ENCODE measurements around the gene JUNB. TPM values are rescaled to one million over a fixed set of nuclear protein-coding genes. Genes with fewer than 3 reads are reported as not detected.

Gene JUNB
- total RNA-seq, 1 donor from 2014 or later = 1.5 TPM

DNA sequence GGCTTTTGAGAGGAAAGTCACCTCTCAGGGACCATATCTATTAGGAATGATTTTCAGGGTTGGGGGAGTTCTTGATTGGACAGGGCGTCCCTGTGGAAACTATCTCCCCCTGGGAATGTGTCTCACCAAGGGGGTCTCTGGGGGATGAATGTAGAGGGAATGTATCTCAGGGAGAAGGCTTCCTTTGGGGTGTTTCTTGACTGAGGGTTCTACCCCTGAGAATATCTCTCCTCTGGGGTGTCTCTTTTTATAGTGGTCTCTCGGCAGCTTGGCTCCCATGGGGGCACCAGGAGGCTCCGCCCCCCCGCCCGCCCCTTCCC is 42.1 kb downstream of the JUNB start:
- TF ChIP-seq EZH2phosphoT487 (IDR thresholded peaks at IDR 0.05) (no peak), EZH2 (IDR thresholded peaks at IDR 0.05) (no peak)
- TF ChIP-seq, protein P1, sequence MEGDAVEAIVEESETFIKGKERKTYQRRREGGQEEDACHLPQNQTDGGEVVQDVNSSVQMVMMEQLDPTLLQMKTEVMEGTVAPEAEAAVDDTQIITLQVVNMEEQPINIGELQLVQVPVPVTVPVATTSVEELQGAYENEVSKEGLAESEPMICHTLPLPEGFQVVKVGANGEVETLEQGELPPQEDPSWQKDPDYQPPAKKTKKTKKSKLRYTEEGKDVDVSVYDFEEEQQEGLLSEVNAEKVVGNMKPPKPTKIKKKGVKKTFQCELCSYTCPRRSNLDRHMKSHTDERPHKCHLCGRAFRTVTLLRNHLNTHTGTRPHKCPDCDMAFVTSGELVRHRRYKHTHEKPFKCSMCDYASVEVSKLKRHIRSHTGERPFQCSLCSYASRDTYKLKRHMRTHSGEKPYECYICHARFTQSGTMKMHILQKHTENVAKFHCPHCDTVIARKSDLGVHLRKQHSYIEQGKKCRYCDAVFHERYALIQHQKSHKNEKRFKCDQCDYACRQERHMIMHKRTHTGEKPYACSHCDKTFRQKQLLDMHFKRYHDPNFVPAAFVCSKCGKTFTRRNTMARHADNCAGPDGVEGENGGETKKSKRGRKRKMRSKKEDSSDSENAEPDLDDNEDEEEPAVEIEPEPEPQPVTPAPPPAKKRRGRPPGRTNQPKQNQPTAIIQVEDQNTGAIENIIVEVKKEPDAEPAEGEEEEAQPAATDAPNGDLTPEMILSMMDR (IDR thresholded peaks at IDR 0.05) = no peak
- peak overlapping the region; percentile 89 for H3K4me2 ChIP-seq
- DNase-seq (ENCODE audit: low spot score) = no peak
- Mint-ChIP-seq H3K4me3 (peak overlapping the region; percentile 76), H3K4me1 (peaks cover 33% of the 10 kb centered on the region), H3K36me3 (no peaks in the 10 kb centered on the region), H3K9me3 (peaks cover 4% of the 10 kb centered on the region), H3K27ac (no peak overlapping the region), H3K27me3 (ENCODE audit: insufficient read depth, low read depth) (peaks cover 55% of the 10 kb centered on the region)
- peaks cover 57% of the 10 kb centered on the region for H3F3A ChIP-seq (ENCODE audit: low read depth)
- H3K9ac ChIP-seq = no peak overlapping the region
- H3K4me3 ChIP-seq = peak overlapping the region; percentile 78
- H2AFZ ChIP-seq (replicated peaks) = no peak overlapping the region
- no peaks in the 10 kb centered on the region for H3K36me3 ChIP-seq
- peaks cover 57% of the 10 kb centered on the region for H4K20me1 ChIP-seq (ENCODE audit: low read depth)
- no peaks in the 10 kb centered on the region for H3K79me2 ChIP-seq (ENCODE audit: low read depth)
- H3K27ac ChIP-seq = no peak overlapping the region
- no peaks in the 10 kb centered on the region for H3K4me1 ChIP-seq
- peaks cover 98% of the 10 kb centered on the region for H3K27me3 ChIP-seq
- no peaks in the 10 kb centered on the region for H3K9me3 ChIP-seq (ENCODE audit: low read depth)

DNA sequence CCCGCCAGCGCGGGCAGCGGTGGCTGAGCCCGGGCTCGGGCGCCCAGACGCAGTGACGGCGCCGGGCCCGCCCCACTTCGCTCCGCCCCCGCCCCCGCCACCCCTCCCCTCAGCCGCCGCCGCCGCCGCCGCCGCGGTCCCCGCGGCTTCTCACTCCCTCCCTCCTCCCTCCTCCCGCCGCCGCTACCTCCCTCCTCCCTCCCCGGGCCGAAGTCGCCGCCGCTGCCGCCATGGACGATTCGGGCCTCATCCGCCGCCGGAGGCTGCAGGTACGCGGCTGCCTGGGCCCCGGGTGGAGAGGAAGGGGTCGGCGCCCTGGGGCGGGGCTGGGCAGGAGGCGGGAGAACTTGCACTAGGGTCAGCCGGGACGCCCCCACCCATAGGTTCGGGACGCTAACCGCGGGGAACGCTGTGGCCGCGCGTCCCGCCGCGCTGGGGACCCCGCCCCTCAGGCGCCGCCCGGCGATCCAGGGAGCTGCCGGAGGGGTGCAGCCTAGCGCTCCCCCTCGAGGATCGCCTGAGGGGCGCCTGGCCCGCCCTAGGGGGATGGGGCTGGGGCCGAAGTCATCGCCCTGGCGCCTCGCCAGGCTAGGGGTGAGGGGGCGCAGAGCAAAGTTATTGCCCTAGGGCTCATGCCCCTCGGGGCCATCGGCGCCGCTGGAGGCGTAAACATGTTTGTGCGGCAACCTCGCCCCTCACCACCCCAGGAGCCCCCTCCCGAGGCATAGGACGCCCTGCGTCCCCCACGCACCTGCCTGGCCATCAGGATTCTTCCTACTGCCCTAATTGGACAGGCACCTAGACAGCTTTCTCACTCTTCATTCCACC is 42.7 kb downstream of the JUNB start:
- TF ChIP-seq EZH2phosphoT487 (IDR thresholded peaks at IDR 0.05) = peak; percentile 42
- TF ChIP-seq, protein P1 (IDR thresholded peaks at IDR 0.05) = no peak
- H3K9me3 ChIP-seq (ENCODE audit: low read depth) = no peaks in the 10 kb centered on the region
- peak overlapping the region; percentile 89 for H3K4me2 ChIP-seq
- peaks cover 51% of the 10 kb centered on the region for H3F3A ChIP-seq (ENCODE audit: low read depth)
- peak overlapping the region; percentile 83 for H2AFZ ChIP-seq (replicated peaks)
- peaks cover 51% of the 10 kb centered on the region for H4K20me1 ChIP-seq (ENCODE audit: low read depth)
- no peaks in the 10 kb centered on the region for H3K36me3 ChIP-seq
- H3K4me1 Mint-ChIP-seq = peaks cover 33% of the 10 kb centered on the region
- peaks cover 97% of the 10 kb centered on the region for H3K27me3 ChIP-seq
- peaks cover 54% of the 10 kb centered on the region for H3K27me3 Mint-ChIP-seq (ENCODE audit: insufficient read depth, low read depth)
- no peaks in the 10 kb centered on the region for H3K79me2 ChIP-seq (ENCODE audit: low read depth)
- peak; percentile 81 for DNase-seq (ENCODE audit: low spot score)
- peaks cover 4% of the 10 kb centered on the region for H3K9me3 Mint-ChIP-seq
- no peak overlapping the region for H3K27ac ChIP-seq
- no peak overlapping the region for H3K27ac Mint-ChIP-seq
- peak overlapping the region; percentile 83 for H3K4me3 Mint-ChIP-seq
- peak overlapping the region; percentile 78 for H3K4me3 ChIP-seq
- H3K9ac ChIP-seq = no peak overlapping the region
- H3K4me1 ChIP-seq = no peaks in the 10 kb centered on the region
- H3K36me3 Mint-ChIP-seq = no peaks in the 10 kb centered on the region

DNA sequence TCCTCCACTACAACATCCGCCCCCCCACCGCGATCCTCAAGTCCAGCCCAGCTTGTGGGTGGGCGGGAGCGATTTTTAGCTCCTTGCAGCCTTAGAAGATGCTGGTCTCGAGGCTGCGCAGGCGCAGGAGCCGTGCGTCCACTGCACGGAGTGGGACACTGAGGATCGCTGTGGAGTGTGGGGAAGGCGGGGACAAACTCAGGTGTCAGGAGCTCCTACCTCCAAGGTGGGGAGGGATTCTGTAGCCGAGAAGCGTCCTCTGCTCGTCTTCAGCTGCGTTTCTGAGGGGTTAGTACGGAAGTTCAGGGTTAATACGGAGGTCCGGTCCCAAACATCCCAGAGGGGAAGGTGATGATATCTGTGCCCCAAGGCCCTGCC is 43.3 kb downstream of the JUNB start, which contains the start of gene RTBDN:
TSS of gene RTBDN (minus strand) at position 14 of the 378 bp plus-strand sequence. CDS start 4,600 bp downstream, outside the sequence.
- Mint-ChIP-seq H3K27me3 (ENCODE audit: insufficient read depth, low read depth) (peaks cover 60% of the 10 kb centered on the region), H3K27ac (peak within 1 kb of the TSS; percentile 33), H3K36me3 (no peaks in the 10 kb centered on the region), H3K4me3 (peak within 1 kb of the TSS; percentile 83), H3K4me1 (peaks cover 39% of the 10 kb centered on the region), H3K9me3 (peaks cover 4% of the 10 kb centered on the region)
- peak within 1 kb of the TSS; percentile 83 for H2AFZ ChIP-seq (replicated peaks)
- no peaks in the 10 kb centered on the region for H3K79me2 ChIP-seq (ENCODE audit: low read depth)
- peak; percentile 67 for TF ChIP-seq EZH2phosphoT487 (IDR thresholded peaks at IDR 0.05)
- TF ChIP-seq, protein P1 (IDR thresholded peaks at IDR 0.05) = no peak
- peak; percentile 67 for TF ChIP-seq EZH2 (IDR thresholded peaks at IDR 0.05)
- peak within 1 kb of the TSS; percentile 78 for H3K4me3 ChIP-seq
- H3K27me3 ChIP-seq = peaks cover 97% of the 10 kb centered on the region
- peaks cover 45% of the 10 kb centered on the region for H4K20me1 ChIP-seq (ENCODE audit: low read depth)
- no peaks in the 10 kb centered on the region for H3K4me1 ChIP-seq
- H3K9me3 ChIP-seq (ENCODE audit: low read depth) = no peaks in the 10 kb centered on the region
- peak within 1 kb of the TSS; percentile 89 for H3K4me2 ChIP-seq
- peak; percentile 50 for DNase-seq (ENCODE audit: low spot score)
- H3K36me3 ChIP-seq = no peaks in the 10 kb centered on the region
- no peak within 1 kb of the TSS for H3K27ac ChIP-seq
- H3F3A ChIP-seq (ENCODE audit: low read depth) = peaks cover 57% of the 10 kb centered on the region
- no peak within 1 kb of the TSS for H3K9ac ChIP-seq

Measured in neural progenitor cell (in vitro differentiated cells).